HG03457 (cell line): ENCODE results near the gene ERC2.

ENCODE experiments used
- ATAC-seq: cut with Tn5 transposase; IDR thresholded peaks from one replicate; pipeline ENCODE4 v1.9.1; 2021; ENCODE audit warnings: moderate number of reproducible peaks; ENCODE audit not compliant: unreplicated experiment

Gene ERC2

GRCh38 chr3:55474213-55474632 is 994.0 kb downstream of the ERC2 start:
- no peak for ATAC-seq

- ATAC-seq: no peak
These were observed 994.5 kb downstream of the ERC2 start for GRCh38 chr3:55473788-55474187.

- no peak for ATAC-seq
These were observed 996.6 kb downstream of the ERC2 start for GRCh38 chr3:55471522-55472280.

- no peak for ATAC-seq
These were observed 997.2 kb downstream of the ERC2 start for GRCh38 chr3:55471084-55471483.

- no peak for ATAC-seq
These were observed 998.2 kb downstream of the ERC2 start for GRCh38 chr3:55469957-55470526.

GRCh38 chr3:55468251-55468650 is 1000.0 kb downstream of the ERC2 start:
- ATAC-seq: no peak

GRCh38 chr3:55467099-55467498 is 1001.2 kb downstream of the ERC2 start:
- ATAC-seq: no peak

GRCh38 chr3:55466526-55466925 is 1001.7 kb downstream of the ERC2 start:
- no peak for ATAC-seq

GRCh38 chr3:55461896-55462295 is 1006.4 kb downstream of the ERC2 start:
- ATAC-seq: no peak

GRCh38 chr3:55459838-55460237 is 1008.4 kb downstream of the ERC2 start:
- no peak for ATAC-seq
